ENCODE results near the gene SNCB.

DNA sequence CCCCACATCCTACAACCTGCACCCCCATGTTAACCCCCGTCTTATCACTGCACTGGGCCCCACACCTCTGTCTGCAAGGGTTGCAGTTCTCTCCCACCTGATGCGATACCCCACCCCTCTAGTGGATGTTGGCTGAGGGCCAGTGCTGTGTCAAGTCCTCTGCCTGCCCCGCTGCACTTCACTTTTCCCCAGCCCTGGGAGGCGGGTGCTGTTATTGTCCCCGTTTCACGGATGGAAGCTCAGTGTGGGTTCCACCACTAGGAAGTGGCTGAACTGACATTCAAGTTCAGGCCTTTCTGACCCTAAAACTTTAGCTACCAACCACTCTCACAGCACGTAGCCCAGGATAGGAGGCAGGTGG is 3.5 kb downstream of the SNCB start:
- TF ChIP-seq CHCHD3 (CRISPR knock-in tag; IDR thresholded peaks at IDR 0.05) (no peak), BRCA1 (CRISPR knock-in tag; IDR thresholded peaks at IDR 0.05) (no peak), POLR2A (IDR thresholded peaks at IDR 0.05; ENCODE audit: insufficient read depth in 1 of 2, low read depth in 2 of 2, low read length in 2 of 2) (no peak), HNRNPLL (IDR thresholded peaks at IDR 0.05; ENCODE audit: low read depth, low read length, poor library complexity, severe bottlenecking) (no peak), ZFP41 (CRISPR knock-in tag; IDR thresholded peaks at IDR 0.05; ENCODE audit: borderline replicate concordance) (no peak), IRX3 (CRISPR knock-in tag; IDR thresholded peaks at IDR 0.05; ENCODE audit: borderline replicate concordance, low read depth) (no peak), EP300 (IDR thresholded peaks at IDR 0.05; ENCODE audit: low read depth in 2 of 2, low read length in 2 of 2) (no peak), EP300 (CRISPR knock-in tag; IDR thresholded peaks at IDR 0.05; ENCODE audit: borderline replicate concordance) (no peak), RNF2 (conservative IDR thresholded peaks at IDR 0.05; ENCODE audit: low read depth) (no peak), KAT8 (CRISPR knock-in tag; IDR thresholded peaks at IDR 0.05) (no peak), NR2C2 (CRISPR knock-in tag; IDR thresholded peaks at IDR 0.05; ENCODE audit: borderline replicate concordance) (no peak), ZBTB1 (CRISPR knock-in tag; IDR thresholded peaks at IDR 0.05; ENCODE audit: borderline replicate concordance) (no peak)
- TF ChIP-seq, protein P1, sequence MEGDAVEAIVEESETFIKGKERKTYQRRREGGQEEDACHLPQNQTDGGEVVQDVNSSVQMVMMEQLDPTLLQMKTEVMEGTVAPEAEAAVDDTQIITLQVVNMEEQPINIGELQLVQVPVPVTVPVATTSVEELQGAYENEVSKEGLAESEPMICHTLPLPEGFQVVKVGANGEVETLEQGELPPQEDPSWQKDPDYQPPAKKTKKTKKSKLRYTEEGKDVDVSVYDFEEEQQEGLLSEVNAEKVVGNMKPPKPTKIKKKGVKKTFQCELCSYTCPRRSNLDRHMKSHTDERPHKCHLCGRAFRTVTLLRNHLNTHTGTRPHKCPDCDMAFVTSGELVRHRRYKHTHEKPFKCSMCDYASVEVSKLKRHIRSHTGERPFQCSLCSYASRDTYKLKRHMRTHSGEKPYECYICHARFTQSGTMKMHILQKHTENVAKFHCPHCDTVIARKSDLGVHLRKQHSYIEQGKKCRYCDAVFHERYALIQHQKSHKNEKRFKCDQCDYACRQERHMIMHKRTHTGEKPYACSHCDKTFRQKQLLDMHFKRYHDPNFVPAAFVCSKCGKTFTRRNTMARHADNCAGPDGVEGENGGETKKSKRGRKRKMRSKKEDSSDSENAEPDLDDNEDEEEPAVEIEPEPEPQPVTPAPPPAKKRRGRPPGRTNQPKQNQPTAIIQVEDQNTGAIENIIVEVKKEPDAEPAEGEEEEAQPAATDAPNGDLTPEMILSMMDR (CRISPR knock-in tag; IDR thresholded peaks at IDR 0.05) = no peak
- TF ChIP-seq, protein P2, sequence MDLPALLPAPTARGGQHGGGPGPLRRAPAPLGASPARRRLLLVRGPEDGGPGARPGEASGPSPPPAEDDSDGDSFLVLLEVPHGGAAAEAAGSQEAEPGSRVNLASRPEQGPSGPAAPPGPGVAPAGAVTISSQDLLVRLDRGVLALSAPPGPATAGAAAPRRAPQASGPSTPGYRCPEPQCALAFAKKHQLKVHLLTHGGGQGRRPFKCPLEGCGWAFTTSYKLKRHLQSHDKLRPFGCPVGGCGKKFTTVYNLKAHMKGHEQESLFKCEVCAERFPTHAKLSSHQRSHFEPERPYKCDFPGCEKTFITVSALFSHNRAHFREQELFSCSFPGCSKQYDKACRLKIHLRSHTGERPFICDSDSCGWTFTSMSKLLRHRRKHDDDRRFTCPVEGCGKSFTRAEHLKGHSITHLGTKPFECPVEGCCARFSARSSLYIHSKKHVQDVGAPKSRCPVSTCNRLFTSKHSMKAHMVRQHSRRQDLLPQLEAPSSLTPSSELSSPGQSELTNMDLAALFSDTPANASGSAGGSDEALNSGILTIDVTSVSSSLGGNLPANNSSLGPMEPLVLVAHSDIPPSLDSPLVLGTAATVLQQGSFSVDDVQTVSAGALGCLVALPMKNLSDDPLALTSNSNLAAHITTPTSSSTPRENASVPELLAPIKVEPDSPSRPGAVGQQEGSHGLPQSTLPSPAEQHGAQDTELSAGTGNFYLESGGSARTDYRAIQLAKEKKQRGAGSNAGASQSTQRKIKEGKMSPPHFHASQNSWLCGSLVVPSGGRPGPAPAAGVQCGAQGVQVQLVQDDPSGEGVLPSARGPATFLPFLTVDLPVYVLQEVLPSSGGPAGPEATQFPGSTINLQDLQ (CRISPR knock-in tag; IDR thresholded peaks at IDR 0.05) = no peak
- TF ChIP-seq, protein P3, sequence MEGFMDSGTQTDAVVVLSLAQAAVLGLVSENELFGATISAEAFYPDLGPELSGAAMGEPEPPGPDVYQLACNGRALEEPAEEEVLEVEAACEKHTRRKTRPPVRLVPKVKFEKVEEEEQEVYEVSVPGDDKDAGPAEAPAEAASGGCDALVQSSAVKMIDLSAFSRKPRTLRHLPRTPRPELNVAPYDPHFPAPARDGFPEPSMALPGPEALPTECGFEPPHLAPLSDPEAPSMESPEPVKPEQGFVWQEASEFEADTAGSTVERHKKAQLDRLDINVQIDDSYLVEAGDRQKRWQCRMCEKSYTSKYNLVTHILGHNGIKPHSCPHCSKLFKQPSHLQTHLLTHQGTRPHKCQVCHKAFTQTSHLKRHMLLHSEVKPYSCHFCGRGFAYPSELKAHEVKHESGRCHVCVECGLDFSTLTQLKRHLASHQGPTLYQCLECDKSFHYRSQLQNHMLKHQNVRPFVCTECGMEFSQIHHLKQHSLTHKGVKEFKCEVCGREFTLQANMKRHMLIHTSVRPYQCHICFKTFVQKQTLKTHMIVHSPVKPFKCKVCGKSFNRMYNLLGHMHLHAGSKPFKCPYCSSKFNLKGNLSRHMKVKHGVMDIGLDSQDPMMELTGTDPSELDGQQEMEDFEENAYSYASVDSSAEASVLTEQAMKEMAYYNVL (CRISPR knock-in tag; IDR thresholded peaks at IDR 0.05; ENCODE audit: borderline replicate concordance) = no peak
